ENCODE measurements around the gene GPR65.

Gene GPR65

GRCh38 chr14:88005050-88005481, at the start of gene GPR65:
TSS of gene GPR65 (plus strand) at chr14:88005135. CDS start at chr14:88010848, 5,713 bp downstream.
- DNase-seq: peak; percentile 11

GRCh38 chr14:87955501-87955900, 49.4 kb upstream of the GPR65 start:
- DNase-seq: no peak

- no peak for DNase-seq
These were observed 44.7 kb upstream of the GPR65 start for GRCh38 chr14:87960013-87960787.

GRCh38 chr14:87961246-87961645, 43.7 kb upstream of the GPR65 start:
- DNase-seq: no peak

GRCh38 chr14:87966816-87967215, 38.1 kb upstream of the GPR65 start:
- DNase-seq: no peak

GRCh38 chr14:87967496-87967895, 37.4 kb upstream of the GPR65 start:
- DNase-seq: no peak

- no peak for DNase-seq
These were observed 33.9 kb upstream of the GPR65 start for GRCh38 chr14:87971010-87971409.

- DNase-seq: peak; percentile 70
These were observed 29.3 kb upstream of the GPR65 start for GRCh38 chr14:87975636-87976035.

GRCh38 chr14:87979689-87980088, 25.2 kb upstream of the GPR65 start:
- no peak for DNase-seq

- no peak for DNase-seq
These were observed 15.5 kb upstream of the GPR65 start for GRCh38 chr14:87989221-87989955.

GRCh38 chr14:87989956-87990299, 15.0 kb upstream of the GPR65 start:
- DNase-seq: no peak

- DNase-seq: no peak
These were observed 14.3 kb upstream of the GPR65 start for GRCh38 chr14:87990682-87991081.

- DNase-seq: peak; percentile 1
These were observed 12.6 kb upstream of the GPR65 start for GRCh38 chr14:87992346-87992717.

- DNase-seq: peak; percentile 88
These were observed 12.0 kb upstream of the GPR65 start, which contains the start of gene GALC for GRCh38 chr14:87992718-87993628. TSS of gene GALC (minus strand) at chr14:87993182. CDS start at chr14:87993164, 18 bp downstream.

- DNase-seq: no peak
These were observed 10.0 kb upstream of the GPR65 start for GRCh38 chr14:87994974-87995373.

- DNase-seq: no peak
These were observed 9.2 kb upstream of the GPR65 start for GRCh38 chr14:87995500-87996290.

- no peak for DNase-seq
These were observed 8.7 kb upstream of the GPR65 start for GRCh38 chr14:87996291-87996592.

- DNase-seq: no peak
These were observed 6.5 kb upstream of the GPR65 start for GRCh38 chr14:87998482-87998881.

- no peak for DNase-seq
These were observed 5.7 kb upstream of the GPR65 start for GRCh38 chr14:87999277-87999676.

- DNase-seq: no peak
These were observed 2.4 kb upstream of the GPR65 start for GRCh38 chr14:88002421-88003075.

- no peak for DNase-seq
These were observed 1.5 kb upstream of the GPR65 start for GRCh38 chr14:88003425-88003824.

GRCh38 chr14:88004506-88005036, 364 bp upstream of the GPR65 start:
- DNase-seq: no peak

Measured in HCEC 1CT (cell line).